ENCODE results near the gene GPR37L1. TPM values are rescaled to one million over a fixed set of nuclear protein-coding genes. Genes with fewer than 3 reads are reported as not detected.
A peak's percentile ranks its signal among the peaks of the same experiment; 100 is the strongest.
"Not testable (repeated sequence)": the region's sequence is repeated elsewhere in the genome, so short reads cannot be mapped to it uniquely, and the experiment has no call there.

GPR37L1 gene
- total RNA-seq, 4 donors from 2014 or later: 0.09 TPM; not detected in 3

DNA sequence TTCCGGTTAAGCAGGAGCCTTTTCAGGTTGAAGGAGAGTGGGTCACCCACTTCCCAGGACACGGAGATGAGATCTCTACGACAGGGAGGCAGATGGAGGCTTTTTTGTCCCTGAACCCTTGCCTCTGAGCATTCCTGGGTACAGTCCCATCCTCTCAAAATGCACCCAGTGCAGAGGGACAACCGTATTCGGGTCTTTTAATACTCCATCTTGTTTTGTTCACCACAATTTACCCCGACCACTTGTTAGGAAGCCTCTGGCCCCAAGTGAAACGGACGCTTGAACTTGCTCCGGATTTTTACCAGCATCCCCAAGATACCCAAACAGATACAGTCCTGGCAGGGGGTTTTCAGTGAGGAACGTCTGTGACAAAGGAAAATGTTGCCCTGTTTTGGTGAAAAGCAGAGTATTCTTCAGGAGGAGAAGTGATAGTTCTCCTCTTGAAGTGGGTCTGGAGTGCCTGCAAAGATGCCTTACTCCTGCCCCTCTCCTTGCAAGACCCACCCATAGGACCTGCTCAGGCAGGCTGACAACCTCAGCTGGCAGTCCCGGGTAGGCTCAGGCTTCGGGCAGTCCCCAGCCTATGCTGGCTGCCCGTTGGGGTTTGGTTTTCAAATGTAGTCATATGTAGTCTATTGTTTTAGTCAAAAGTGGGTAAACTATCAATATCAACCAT lies 22.5 kb downstream of the GPR37L1 start:
- 2% methylated on average over 6 to 9 of the region's 13 CpGs for WGBS, 2 donors
- no peak for DNase-seq
- no peaks in the 10 kb centered on the region for H3K9me3 ChIP-seq
- intact Hi-C loops (cut with DNase I): no loop called here
- H3K27ac ChIP-seq: peak overlapping the region; percentile 82 to 97 (median 94)
- no peaks in the 10 kb centered on the region for H3K27me3 ChIP-seq
- peak overlapping the region; percentile 62 to 96 (median 90) for H3K4me3 ChIP-seq
- H3K4me1 ChIP-seq: peaks cover 5 to 45% (median 24%) of the 10 kb centered on the region in 3 donors
- TF ChIP-seq POLR2A (IDR thresholded peaks at IDR 0.05) (no peak), CTCF (IDR thresholded peaks at IDR 0.05) (no peak)
- peaks cover 0 to 11% (median 0%) of the 10 kb centered on the region in 3 donors for H3K36me3 ChIP-seq

DNA sequence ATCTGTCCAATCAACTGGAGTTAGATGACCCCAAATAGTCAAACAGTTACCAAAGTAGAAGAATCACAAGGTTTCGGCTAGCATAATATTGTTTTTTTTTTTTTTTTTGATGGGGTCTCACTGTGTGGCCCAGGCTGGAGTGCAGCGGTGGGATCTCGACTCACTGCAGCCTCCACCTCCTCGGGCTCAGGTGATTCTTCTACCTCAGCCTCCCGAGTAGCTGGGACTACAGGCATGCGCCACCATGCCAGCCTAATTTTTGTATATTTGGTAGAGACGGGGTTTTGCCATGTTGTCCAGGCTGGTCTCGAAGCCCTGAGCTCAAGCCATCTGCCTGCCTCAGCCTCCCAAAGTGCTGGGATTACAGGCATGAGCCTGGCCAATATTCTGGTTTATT lies 23.0 kb downstream of the GPR37L1 start:
- H3K36me3 ChIP-seq; H3K4me3 ChIP-seq; intact Hi-C loops (cut with DNase I); DNase-seq; H3K9me3 ChIP-seq; H3K27me3 ChIP-seq: not testable (repeated sequence)
- H3K4me1 ChIP-seq: peaks cover 5 to 40% (median 24%) of the 10 kb centered on the region in 3 donors
- peak overlapping the region in 1 of 4 donors; percentile 82 for H3K27ac ChIP-seq
- 79 to 93% methylated on average over 7 to 8 of the region's 8 CpGs for WGBS, 2 donors

- H3K4me3 ChIP-seq: no peak overlapping the region
- no peaks in the 10 kb centered on the region for H3K9me3 ChIP-seq
- intact Hi-C loops (cut with DNase I): no loop called here
- DNase-seq: no peak
- H3K27me3 ChIP-seq: no peaks in the 10 kb centered on the region
- TF ChIP-seq CTCF (IDR thresholded peaks at IDR 0.05) (no peak), POLR2A (IDR thresholded peaks at IDR 0.05) (no peak)
- H3K36me3 ChIP-seq: no peaks in the 10 kb centered on the region
- no peak overlapping the region for H3K27ac ChIP-seq
- H3K4me1 ChIP-seq: peaks cover 5 to 34% (median 21%) of the 10 kb centered on the region in 3 donors
- WGBS, 2 donors: 94 to 96% methylated on average over 2 to 5 of the region's 5 CpGs
Observed at GRCh38 chr1:202146279-202146678, 23.6 kb downstream of the GPR37L1 start.

DNA sequence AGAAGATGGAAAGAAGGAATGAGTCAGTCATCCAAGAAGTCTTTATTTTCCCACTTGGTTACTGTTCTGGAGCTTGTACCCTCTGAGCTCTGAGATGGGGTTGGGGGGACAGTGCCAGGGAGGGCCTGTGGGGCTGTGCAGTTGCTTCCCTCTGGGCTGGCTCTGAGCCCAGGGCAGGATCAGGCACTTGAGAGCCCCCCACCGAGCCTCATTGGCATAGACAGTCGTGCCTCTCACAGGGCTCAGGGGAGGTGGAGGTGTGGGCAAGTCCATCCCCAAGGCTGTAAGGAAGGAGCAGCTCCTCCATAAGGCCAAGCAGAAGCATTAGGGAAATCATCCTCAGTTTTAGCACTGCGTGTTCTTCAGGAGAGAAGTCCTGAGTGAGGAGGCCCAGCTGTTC lies 24.3 kb downstream of the GPR37L1 start:
- TF ChIP-seq CTCF (IDR thresholded peaks at IDR 0.05) (no peak), POLR2A (IDR thresholded peaks at IDR 0.05) (no peak)
- 67% methylated on average over 3 of the region's 3 CpGs; no CpG with 5 or more reads in 1 of the 2 donors for WGBS, 2 donors
- Histone ChIP-seq H3K36me3 (no peaks in the 10 kb centered on the region), H3K4me1 (peaks cover 5 to 27% (median 20%) of the 10 kb centered on the region in 3 donors), H3K27ac (no peak overlapping the region), H3K4me3 (no peak overlapping the region), H3K27me3 (no peaks in the 10 kb centered on the region), H3K9me3 (no peaks in the 10 kb centered on the region)
- no peak for DNase-seq
- intact Hi-C loops (cut with DNase I): no loop called here

- no peak overlapping the region for H3K4me3 ChIP-seq
- no peaks in the 10 kb centered on the region for H3K36me3 ChIP-seq
- TF ChIP-seq CTCF (IDR thresholded peaks at IDR 0.05) (no peak), POLR2A (IDR thresholded peaks at IDR 0.05) (no peak)
- intact Hi-C loops (cut with DNase I): no loop called here
- 70 to 81% methylated on average over 2 to 4 of the region's 4 CpGs for WGBS, 2 donors
- H3K27me3 ChIP-seq: no peaks in the 10 kb centered on the region
- H3K4me1 ChIP-seq: peaks cover 5 to 13% (median 10%) of the 10 kb centered on the region in 3 donors
- DNase-seq: no peak
- no peak overlapping the region for H3K27ac ChIP-seq
- no peaks in the 10 kb centered on the region for H3K9me3 ChIP-seq
Observed at GRCh38 chr1:202148391-202148790, 25.7 kb downstream of the GPR37L1 start.

All from esophagus squamous epithelium (tissue), 5 donors.